HepG2 (cell line): ENCODE data around the gene PCBP1. TPM values are rescaled to one million over a fixed set of nuclear protein-coding genes. Genes with fewer than 3 reads are reported as not detected.

Experiments
- FOXP1 ChIP-seq, 2 experiments: fragments of 450-650 bp in 1 of 2; IDR thresholded peaks; 2 replicates each; pipeline ENCODE4 v1.6.1; 2017 to 2018; ENCODE audit warnings: antibody characterized with exemption in 1 of 2
- JUND ChIP-seq: sonication (generic); formaldehyde crosslinking; IDR thresholded peaks from 2 replicates; pipeline ENCODE4 v1.8.0; 2022; ENCODE audit warnings: mild to moderate bottlenecking, missing genetic modification reagents
- KDM5A ChIP-seq: fragments of 200-600 bp; sonication (generic); IDR thresholded peaks from 2 replicates; pipeline ENCODE4 v1.7.0; 2018; ENCODE audit warnings: antibody characterized with exemption, mild to moderate bottlenecking, low read length, borderline replicate concordance
- MTA1 ChIP-seq: sonication (generic); formaldehyde crosslinking; IDR thresholded peaks from 2 replicates; pipeline ENCODE4 v1.4.0; 2020; ENCODE audit warnings: missing genetic modification reagents, mild to moderate bottlenecking, borderline replicate concordance
- SOX13 ChIP-seq, 3 experiments: fragments of 450-650 bp in 1 of 3; sonication (generic) in 1 of 3; formaldehyde crosslinking in 1 of 3; IDR thresholded peaks in 2 of 3; conservative IDR thresholded peaks in 1 of 3; 2 replicates each; pipeline versions ENCODE4 v1.5.0 to v1.6.1; 2016 to 2020; ENCODE audit warnings: antibody characterized with exemption in 1 of 3, mild to moderate bottlenecking in 1 of 3, missing compliant biosample characterization in 1 of 3, missing genetic modification reagents in 1 of 3, moderate library complexity in 1 of 3
- TP53 ChIP-seq: sonication (generic); formaldehyde crosslinking; conservative IDR thresholded peaks from 2 replicates; pipeline ENCODE4 v1.4.0; 2020; ENCODE audit warnings: missing genetic modification reagents
- YEATS2 ChIP-seq: sonication (generic); formaldehyde crosslinking; IDR thresholded peaks from 2 replicates; pipeline ENCODE4 v1.4.0; 2020; ENCODE audit warnings: missing genetic modification reagents, borderline replicate concordance
- ZNF335 ChIP-seq: sonication (generic); formaldehyde crosslinking; IDR thresholded peaks from 2 replicates; pipeline ENCODE4 v1.4.0; 2020; ENCODE audit warnings: missing genetic modification reagents
- ZSCAN29 ChIP-seq: sonication (generic); formaldehyde crosslinking; conservative IDR thresholded peaks from 2 replicates; pipeline ENCODE4 v1.4.0; 2020; ENCODE audit warnings: mild to moderate bottlenecking, missing genetic modification reagents
- polyA plus RNA-seq, 8 experiments: library from polyadenylated mRNA; depleted of rRNA in 3 of 8; stranded (reverse) in 7 of 8; unstranded in 1 of 8; fragments of >200 nt; fragmentation: Illumina TruSeq in 4 of 8; extraction: Trizol in 4 of 8; gene quantifications; 2 replicates each; pipeline versions ENCODE4 v1.2.1 to v1.2.3, GENCODE V29; 2011 to 2016; ENCODE audit warnings: low read depth in 4 of 8, missing spikeins in 1 of 8, mixed read lengths in 1 of 8; ENCODE audit not compliant: insufficient read depth in 1 of 8
- total RNA-seq, 5 experiments: library from RNA; depleted of rRNA; stranded (reverse); fragments of >200 nt; fragmentation: Illumina TruSeq; extraction: Trizol; gene quantifications; 2 replicates each; pipeline ENCODE4 v1.2.3, GENCODE V29; 2016; ENCODE audit warnings: low read depth in 1 of 5
- TF ChIP-seq, protein P1 (sequence below): sonication (generic); formaldehyde crosslinking; conservative IDR thresholded peaks from 2 replicates; pipeline ENCODE4 v1.8.1; 2023; ENCODE audit warnings: missing genetic modification reagents
- TF ChIP-seq, protein P2 (sequence below): IDR thresholded peaks from 2 replicates; pipeline ENCODE4 v1.6.1; 2016
- TF ChIP-seq, protein P3 (sequence below): sonication (generic); formaldehyde crosslinking; IDR thresholded peaks from 2 replicates; pipeline ENCODE4 v1.4.0; 2020; ENCODE audit warnings: missing genetic modification reagents
- TF ChIP-seq, protein P4 (sequence below): IDR thresholded peaks from 2 replicates; pipeline ENCODE4 v1.6.1; 2018; ENCODE audit warnings: missing genetic modification reagents
- TF ChIP-seq, protein P5 (sequence below): sonication (generic); formaldehyde crosslinking; IDR thresholded peaks from one replicate; pipeline ENCODE4 v1.5.1; 2020; ENCODE audit warnings: mild to moderate bottlenecking, missing genetic modification reagents; ENCODE audit errors: not compliant biosample characterization

PCBP1 gene
- total and polyA plus RNA-seq, 2 of the 13 experiments (the other 11 are each of a cell fraction or from before 2014, with no cell fraction given), result 32.0 to 137 TPM

DNA sequence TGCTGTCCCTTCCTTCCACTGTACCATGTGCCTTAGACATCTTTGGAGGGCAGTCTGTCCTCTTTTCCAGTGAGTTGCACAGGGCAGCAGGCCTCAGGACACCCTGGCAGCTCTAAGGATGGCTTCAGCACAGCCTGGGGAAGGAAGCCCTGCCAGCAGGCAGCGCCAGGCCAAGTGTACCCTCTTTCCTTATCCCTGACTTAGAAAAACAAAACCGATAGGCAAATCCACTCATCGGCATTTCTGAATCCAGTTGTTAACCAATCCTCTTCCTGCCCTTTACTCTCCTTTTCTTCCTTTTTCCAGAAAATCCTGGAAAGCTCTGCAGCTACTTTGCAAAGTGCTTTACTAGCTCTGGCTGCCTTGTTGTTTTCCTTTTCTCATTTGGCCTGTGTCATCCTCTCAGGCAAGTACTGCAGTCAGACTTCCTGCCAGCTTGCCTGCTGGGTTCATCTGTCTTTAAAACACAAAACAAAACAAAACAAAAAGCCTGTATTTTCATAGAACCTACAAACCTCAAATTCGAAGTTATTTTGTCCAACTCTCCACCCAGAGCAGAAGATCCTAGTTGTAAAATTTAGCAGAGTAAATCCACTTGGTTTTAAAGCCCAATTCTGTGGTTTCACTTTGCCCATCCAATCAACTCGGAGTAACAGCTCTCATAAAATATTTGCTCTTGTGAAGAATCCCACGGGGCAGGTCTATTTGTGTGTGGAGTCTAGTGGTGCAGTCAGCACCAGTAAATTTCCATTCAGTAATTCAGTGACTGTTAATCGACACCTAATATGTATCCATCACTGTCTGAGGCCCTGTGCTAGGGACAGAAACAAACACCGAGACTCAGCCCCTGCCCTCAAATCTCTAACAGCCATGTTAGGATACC is 45.2 kb downstream of the PCBP1 start (continued):
- TF ChIP-seq, protein P1, sequence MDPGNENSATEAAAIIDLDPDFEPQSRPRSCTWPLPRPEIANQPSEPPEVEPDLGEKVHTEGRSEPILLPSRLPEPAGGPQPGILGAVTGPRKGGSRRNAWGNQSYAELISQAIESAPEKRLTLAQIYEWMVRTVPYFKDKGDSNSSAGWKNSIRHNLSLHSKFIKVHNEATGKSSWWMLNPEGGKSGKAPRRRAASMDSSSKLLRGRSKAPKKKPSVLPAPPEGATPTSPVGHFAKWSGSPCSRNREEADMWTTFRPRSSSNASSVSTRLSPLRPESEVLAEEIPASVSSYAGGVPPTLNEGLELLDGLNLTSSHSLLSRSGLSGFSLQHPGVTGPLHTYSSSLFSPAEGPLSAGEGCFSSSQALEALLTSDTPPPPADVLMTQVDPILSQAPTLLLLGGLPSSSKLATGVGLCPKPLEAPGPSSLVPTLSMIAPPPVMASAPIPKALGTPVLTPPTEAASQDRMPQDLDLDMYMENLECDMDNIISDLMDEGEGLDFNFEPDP (CRISPR knock-in tag), result no peak
- TF ChIP-seq MTA1 (no peak), KDM5A (no peak), SOX13 (IDR thresholded peaks at IDR 0.05) (no peak), SOX13 (CRISPR knock-in tag; conservative IDR thresholded peaks at IDR 0.05 in 1 of 2, IDR thresholded peaks at IDR 0.05 in 1 of 2) (peak in 1 of 2 experiments; percentile 8; a peak in 1 of 4 replicates), JUND (CRISPR knock-in tag) (no peak), ZSCAN29 (peak; percentile 74; the same call in 1 of the 2 replicates), TP53 (CRISPR knock-in tag) (no peak), FOXP1 (IDR thresholded peaks at IDR 0.05) (no peak), FOXP1 (CRISPR knock-in tag; IDR thresholded peaks at IDR 0.05) (no peak), ZNF335 (CRISPR knock-in tag) (peak; percentile 90), YEATS2 (CRISPR knock-in tag) (peak; percentile 62; the same call in 1 of the 2 replicates)
- TF ChIP-seq, protein P2, sequence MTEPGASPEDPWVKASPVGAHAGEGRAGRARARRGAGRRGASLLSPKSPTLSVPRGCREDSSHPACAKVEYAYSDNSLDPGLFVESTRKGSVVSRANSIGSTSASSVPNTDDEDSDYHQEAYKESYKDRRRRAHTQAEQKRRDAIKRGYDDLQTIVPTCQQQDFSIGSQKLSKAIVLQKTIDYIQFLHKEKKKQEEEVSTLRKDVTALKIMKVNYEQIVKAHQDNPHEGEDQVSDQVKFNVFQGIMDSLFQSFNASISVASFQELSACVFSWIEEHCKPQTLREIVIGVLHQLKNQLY (CRISPR knock-in tag), result 0 out of 2 replicates have a peak, but pooled peaks have one; percentile 31
- TF ChIP-seq, protein P3, sequence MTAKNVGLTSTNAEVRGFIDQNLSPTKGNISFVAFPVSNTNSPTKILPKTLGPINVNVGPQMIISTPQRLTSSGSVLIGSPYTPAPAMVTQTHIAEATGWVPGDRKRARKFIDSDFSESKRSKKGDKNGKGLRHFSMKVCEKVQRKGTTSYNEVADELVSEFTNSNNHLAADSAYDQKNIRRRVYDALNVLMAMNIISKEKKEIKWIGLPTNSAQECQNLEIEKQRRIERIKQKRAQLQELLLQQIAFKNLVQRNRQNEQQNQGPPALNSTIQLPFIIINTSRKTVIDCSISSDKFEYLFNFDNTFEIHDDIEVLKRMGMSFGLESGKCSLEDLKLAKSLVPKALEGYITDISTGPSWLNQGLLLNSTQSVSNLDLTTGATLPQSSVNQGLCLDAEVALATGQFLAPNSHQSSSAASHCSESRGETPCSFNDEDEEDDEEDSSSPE (CRISPR knock-in tag), result no peak
- TF ChIP-seq, protein P4, sequence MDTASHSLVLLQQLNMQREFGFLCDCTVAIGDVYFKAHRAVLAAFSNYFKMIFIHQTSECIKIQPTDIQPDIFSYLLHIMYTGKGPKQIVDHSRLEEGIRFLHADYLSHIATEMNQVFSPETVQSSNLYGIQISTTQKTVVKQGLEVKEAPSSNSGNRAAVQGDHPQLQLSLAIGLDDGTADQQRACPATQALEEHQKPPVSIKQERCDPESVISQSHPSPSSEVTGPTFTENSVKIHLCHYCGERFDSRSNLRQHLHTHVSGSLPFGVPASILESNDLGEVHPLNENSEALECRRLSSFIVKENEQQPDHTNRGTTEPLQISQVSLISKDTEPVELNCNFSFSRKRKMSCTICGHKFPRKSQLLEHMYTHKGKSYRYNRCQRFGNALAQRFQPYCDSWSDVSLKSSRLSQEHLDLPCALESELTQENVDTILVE, result peak; percentile 62; the same call in 1 of the 2 replicates
- TF ChIP-seq, protein P5, sequence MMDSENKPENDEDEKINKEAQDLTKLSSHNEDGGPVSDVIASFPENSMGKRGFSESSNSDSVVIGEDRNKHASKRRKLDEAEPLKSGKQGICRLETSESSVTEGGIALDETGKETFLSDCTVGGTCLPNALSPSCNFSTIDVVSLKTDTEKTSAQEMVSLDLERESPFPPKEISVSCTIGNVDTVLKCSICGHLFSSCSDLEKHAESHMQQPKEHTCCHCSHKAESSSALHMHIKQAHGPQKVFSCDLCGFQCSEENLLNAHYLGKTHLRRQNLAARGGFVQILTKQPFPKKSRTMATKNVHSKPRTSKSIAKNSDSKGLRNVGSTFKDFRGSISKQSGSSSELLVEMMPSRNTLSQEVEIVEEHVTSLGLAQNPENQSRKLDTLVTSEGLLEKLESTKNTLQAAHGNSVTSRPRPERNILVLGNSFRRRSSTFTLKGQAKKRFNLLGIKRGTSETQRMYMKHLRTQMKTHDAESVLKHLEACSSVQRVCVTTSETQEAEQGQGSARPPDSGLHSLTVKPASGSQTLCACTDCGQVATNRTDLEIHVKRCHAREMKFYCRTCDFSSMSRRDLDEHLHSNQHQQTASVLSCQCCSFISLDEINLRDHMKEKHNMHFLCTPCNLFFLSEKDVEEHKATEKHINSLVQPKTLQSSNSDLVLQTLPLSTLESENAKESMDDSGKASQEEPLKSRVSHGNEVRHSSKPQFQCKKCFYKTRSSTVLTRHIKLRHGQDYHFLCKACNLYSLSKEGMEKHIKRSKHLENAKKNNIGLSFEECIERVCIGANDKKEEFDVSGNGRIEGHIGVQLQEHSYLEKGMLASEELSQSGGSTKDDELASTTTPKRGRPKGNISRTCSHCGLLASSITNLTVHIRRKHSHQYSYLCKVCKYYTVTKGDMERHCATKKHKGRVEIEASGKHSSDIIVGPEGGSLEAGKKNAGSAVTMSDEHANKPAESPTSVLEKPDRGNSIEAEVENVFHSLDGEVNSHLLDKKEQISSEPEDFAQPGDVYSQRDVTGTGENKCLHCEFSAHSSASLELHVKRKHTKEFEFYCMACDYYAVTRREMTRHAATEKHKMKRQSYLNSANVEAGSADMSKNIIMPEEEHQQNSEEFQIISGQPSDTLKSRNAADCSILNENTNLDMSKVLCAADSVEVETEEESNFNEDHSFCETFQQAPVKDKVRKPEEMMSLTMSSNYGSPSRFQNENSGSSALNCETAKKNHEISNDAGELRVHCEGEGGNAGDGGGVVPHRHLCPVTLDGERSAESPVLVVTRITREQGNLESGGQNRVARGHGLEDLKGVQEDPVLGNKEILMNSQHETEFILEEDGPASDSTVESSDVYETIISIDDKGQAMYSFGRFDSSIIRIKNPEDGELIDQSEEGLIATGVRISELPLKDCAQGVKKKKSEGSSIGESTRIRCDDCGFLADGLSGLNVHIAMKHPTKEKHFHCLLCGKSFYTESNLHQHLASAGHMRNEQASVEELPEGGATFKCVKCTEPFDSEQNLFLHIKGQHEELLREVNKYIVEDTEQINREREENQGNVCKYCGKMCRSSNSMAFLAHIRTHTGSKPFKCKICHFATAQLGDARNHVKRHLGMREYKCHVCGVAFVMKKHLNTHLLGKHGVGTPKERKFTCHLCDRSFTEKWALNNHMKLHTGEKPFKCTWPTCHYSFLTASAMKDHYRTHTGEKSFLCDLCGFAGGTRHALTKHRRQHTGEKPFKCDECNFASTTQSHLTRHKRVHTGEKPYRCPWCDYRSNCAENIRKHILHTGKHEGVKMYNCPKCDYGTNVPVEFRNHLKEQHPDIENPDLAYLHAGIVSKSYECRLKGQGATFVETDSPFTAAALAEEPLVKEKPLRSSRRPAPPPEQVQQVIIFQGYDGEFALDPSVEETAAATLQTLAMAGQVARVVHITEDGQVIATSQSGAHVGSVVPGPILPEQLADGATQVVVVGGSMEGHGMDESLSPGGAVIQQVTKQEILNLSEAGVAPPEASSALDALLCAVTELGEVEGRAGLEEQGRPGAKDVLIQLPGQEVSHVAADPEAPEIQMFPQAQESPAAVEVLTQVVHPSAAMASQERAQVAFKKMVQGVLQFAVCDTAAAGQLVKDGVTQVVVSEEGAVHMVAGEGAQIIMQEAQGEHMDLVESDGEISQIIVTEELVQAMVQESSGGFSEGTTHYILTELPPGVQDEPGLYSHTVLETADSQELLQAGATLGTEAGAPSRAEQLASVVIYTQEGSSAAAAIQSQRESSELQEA (CRISPR knock-in tag), result no peak
